ENCODE data around the gene ZNF205. TPM values are rescaled to one million over a fixed set of nuclear protein-coding genes. Genes with fewer than 3 reads are reported as not detected.

Gene ZNF205
- total and polyA plus RNA-seq, 2 of the 13 experiments (the other 11 are each of a cell fraction or from before 2014, with no cell fraction given), result 5.8 to 10.2 TPM

GRCh38 chr16:3134338-3135125 is 22.1 kb downstream of the ZNF205 start, which contains the start of gene ZNF213 (continued):
- TF ChIP-seq HMGXB4 (CRISPR knock-in tag; IDR thresholded peaks at IDR 0.05; ENCODE audit: borderline replicate concordance in 1 of 2, low read depth in 1 of 2) (peak in 1 of 2 experiments; percentile 75; a peak in 1 of 4 replicates), NR2F6 (IDR thresholded peaks at IDR 0.05) (no peak), NR2F6 (CRISPR knock-in tag; IDR thresholded peaks at IDR 0.05) (no peak), CREBL2 (CRISPR knock-in tag; IDR thresholded peaks at IDR 0.05; ENCODE audit: borderline replicate concordance) (no peak), GRHL1 (CRISPR knock-in tag; conservative IDR thresholded peaks at IDR 0.05) (no peak), KDM2A (CRISPR knock-in tag; IDR thresholded peaks at IDR 0.05; ENCODE audit: borderline replicate concordance, low read depth) (peak; percentile 36), TBX3 (IDR thresholded peaks at IDR 0.05; ENCODE audit: borderline replicate concordance) (no peak), CC2D1A (CRISPR knock-in tag; IDR thresholded peaks at IDR 0.05) (no peak), ZFP90 (CRISPR knock-in tag; IDR thresholded peaks at IDR 0.05; ENCODE audit: borderline replicate concordance) (no peak), AGO2 (optimal IDR thresholded peaks at IDR 0.05; ENCODE audit: low read depth, low read length) (peak; percentile 65), ZNF275 (CRISPR knock-in tag; IDR thresholded peaks at IDR 0.05; ENCODE audit: borderline replicate concordance) (peak; percentile 86; the same call in 1 of the 2 replicates), ZFP1 (CRISPR knock-in tag; IDR thresholded peaks at IDR 0.05) (no peak), CAMTA2 (CRISPR knock-in tag; IDR thresholded peaks at IDR 0.05; ENCODE audit: borderline replicate concordance) (peak; percentile 54; the same call in 1 of the 2 replicates), MXI1 (IDR thresholded peaks at IDR 0.05; ENCODE audit: borderline replicate concordance, low read depth, low read length) (peak; percentile 49; the same call in 1 of the 3 replicates), ZSCAN20 (CRISPR knock-in tag; IDR thresholded peaks at IDR 0.05; ENCODE audit: borderline replicate concordance) (0 out of 2 replicates have a peak, but pooled peaks have one; percentile 46), DMAP1 (CRISPR knock-in tag; IDR thresholded peaks at IDR 0.05) (no peak; the same call in 1 of the 2 replicates), KAT7 (CRISPR knock-in tag; IDR thresholded peaks at IDR 0.05; ENCODE audit: borderline replicate concordance) (no peak), MAFG (CRISPR knock-in tag; IDR thresholded peaks at IDR 0.05) (no peak), ZNF552 (CRISPR knock-in tag; IDR thresholded peaks at IDR 0.05; ENCODE audit: borderline replicate concordance) (no peak), ZNF557 (CRISPR knock-in tag; IDR thresholded peaks at IDR 0.05) (no peak)

All from HepG2 (cell line).